Endothelial cell (in vitro differentiated cells): ENCODE results near the gene CTDSP1. TPM values are rescaled to one million over a fixed set of nuclear protein-coding genes. Genes with fewer than 3 reads are reported as not detected.

Experiments
- DNase-seq: peaks from one replicate; pipeline ENCODE4 v3.0.0; 2021; ENCODE audit warnings: low spot score
- H3K27ac Mint-ChIP-seq: one replicate; pipeline ENCODE4 v1.8.0; 2021; ENCODE audit warnings: mixed read lengths, inconsistent platforms; ENCODE audit not compliant: unreplicated experiment
- H3K27me3 Mint-ChIP-seq: one replicate; pipeline ENCODE4 v1.8.0; 2021; ENCODE audit warnings: mild to moderate bottlenecking, moderate library complexity, mixed read lengths, inconsistent platforms; ENCODE audit not compliant: unreplicated experiment
- H3K36me3 Mint-ChIP-seq: one replicate; pipeline ENCODE4 v1.8.0; 2021; ENCODE audit warnings: mild to moderate bottlenecking, low read depth, mixed read lengths, inconsistent platforms; ENCODE audit not compliant: unreplicated experiment
- H3K4me1 Mint-ChIP-seq: one replicate; pipeline ENCODE4 v1.8.0; 2021; ENCODE audit warnings: mild to moderate bottlenecking, mixed read lengths, inconsistent platforms; ENCODE audit not compliant: unreplicated experiment
- H3K4me3 Mint-ChIP-seq: one replicate; pipeline ENCODE4 v1.8.0; 2021; ENCODE audit warnings: mild to moderate bottlenecking, mixed read lengths, inconsistent platforms; ENCODE audit not compliant: unreplicated experiment
- H3K9me3 Mint-ChIP-seq: one replicate; pipeline ENCODE4 v1.8.0; 2021; ENCODE audit warnings: mixed read lengths, inconsistent platforms; ENCODE audit not compliant: unreplicated experiment
- CTCF ChIP-seq: fragments of 200-600 bp; sonication (generic); IDR thresholded peaks from one replicate; pipeline ENCODE4 v1.5.0; 2021; ENCODE audit warnings: antibody characterized with exemption; ENCODE audit not compliant: unreplicated experiment
- total RNA-seq: library from RNA; stranded (reverse); fragmentation: NEBNext Ultra II Directional; extraction: Animal tissue kit (Norgen Biotek cat#: 25700); gene quantifications from one replicate; pipeline ENCODE4 v1.2.1, GENCODE V29; 2021; ENCODE audit not compliant: unreplicated experiment

Gene CTDSP1
- total RNA-seq, 1 donor from 2014 or later: 106 TPM

GRCh38 chr2:218436992-218437391, 37.3 kb downstream of the CTDSP1 start:
- TF ChIP-seq CTCF: no peak
- Mint-ChIP-seq H3K9me3 (no peaks in the 10 kb centered on the region), H3K27me3 (peaks cover 11% of the 10 kb centered on the region), H3K27ac (no peak overlapping the region), H3K36me3 (peaks cover 3% of the 10 kb centered on the region), H3K4me3 (no peak overlapping the region), H3K4me1 (no peaks in the 10 kb centered on the region)
- DNase-seq: no peak

- Mint-ChIP-seq H3K9me3 (no peaks in the 10 kb centered on the region), H3K27me3 (peaks cover 11% of the 10 kb centered on the region), H3K27ac (no peak overlapping the region), H3K4me1 (no peaks in the 10 kb centered on the region), H3K36me3 (peaks cover 3% of the 10 kb centered on the region), H3K4me3 (no peak overlapping the region)
- no peak for TF ChIP-seq CTCF
- DNase-seq: no peak
Observed at GRCh38 chr2:218437969-218438368, 38.3 kb downstream of the CTDSP1 start.

GRCh38 chr2:218438596-218438995, 38.9 kb downstream of the CTDSP1 start:
- H3K4me1 Mint-ChIP-seq: no peaks in the 10 kb centered on the region
- no peaks in the 10 kb centered on the region for H3K9me3 Mint-ChIP-seq
- H3K27ac Mint-ChIP-seq: no peak overlapping the region
- H3K4me3 Mint-ChIP-seq: no peak overlapping the region
- peaks cover 3% of the 10 kb centered on the region for H3K36me3 Mint-ChIP-seq
- TF ChIP-seq CTCF: no peak
- no peak for DNase-seq
- peaks cover 11% of the 10 kb centered on the region for H3K27me3 Mint-ChIP-seq

- no peak for TF ChIP-seq CTCF
- Mint-ChIP-seq H3K27ac (no peak overlapping the region), H3K4me1 (peaks cover 7% of the 10 kb centered on the region), H3K4me3 (no peak overlapping the region), H3K9me3 (no peaks in the 10 kb centered on the region), H3K27me3 (peaks cover 6% of the 10 kb centered on the region), H3K36me3 (peaks cover 7% of the 10 kb centered on the region)
- no peak for DNase-seq
Observed at GRCh38 chr2:218444692-218445357, 45.2 kb downstream of the CTDSP1 start.

- peaks cover 4% of the 10 kb centered on the region for H3K27me3 Mint-ChIP-seq
- H3K36me3 Mint-ChIP-seq: peaks cover 7% of the 10 kb centered on the region
- H3K4me1 Mint-ChIP-seq: peaks cover 7% of the 10 kb centered on the region
- no peaks in the 10 kb centered on the region for H3K9me3 Mint-ChIP-seq
- H3K4me3 Mint-ChIP-seq: no peak overlapping the region
- no peak for TF ChIP-seq CTCF
- H3K27ac Mint-ChIP-seq: no peak overlapping the region
- DNase-seq: no peak
Observed at GRCh38 chr2:218445602-218446001, 45.9 kb downstream of the CTDSP1 start.
